Neural cell (in vitro differentiated cells): ENCODE measurements around the gene ABCA10.

Experiments used
- EP300 ChIP-seq: fragments of 450-650 bp; conservative IDR thresholded peaks from 2 replicates; pipeline ENCODE4 v1.6.1; 2014; ENCODE audit warnings: antibody characterized with exemption, mild to moderate bottlenecking, moderate library complexity; ENCODE audit not compliant: poor library complexity, severe bottlenecking
- EZH2 ChIP-seq: fragments of 200-600, 300-800 bp; shearing (Covaris generic), sonication (generic); IDR thresholded peaks from 2 replicates; pipeline ENCODE4 v1.6.1; 2014; ENCODE audit warnings: antibody characterized with exemption, low read length, borderline replicate concordance, mild to moderate bottlenecking; ENCODE audit not compliant: insufficient read depth, poor library complexity, severe bottlenecking
- RAD21 ChIP-seq: fragments of 450-650 bp; conservative IDR thresholded peaks from 2 replicates; pipeline ENCODE4 v1.6.1; 2014; ENCODE audit warnings: antibody characterized with exemption, mild to moderate bottlenecking, moderate library complexity
- SMC3 ChIP-seq: fragments of 450-650 bp; conservative IDR thresholded peaks from 2 replicates; pipeline ENCODE4 v1.6.1; 2014; ENCODE audit warnings: antibody characterized with exemption, mild to moderate bottlenecking, moderate library complexity; ENCODE audit not compliant: poor library complexity
- TF ChIP-seq, protein P1 (sequence below): fragments of 450-650 bp; IDR thresholded peaks from 2 replicates; pipeline ENCODE4 v1.5.1; 2014; ENCODE audit warnings: antibody characterized with exemption, mild to moderate bottlenecking, moderate library complexity; ENCODE audit not compliant: poor library complexity, severe bottlenecking
- TF ChIP-seq, protein P2 (sequence below): IDR thresholded peaks from 2 replicates; pipeline ENCODE4 v1.6.1; 2012; ENCODE audit warnings: borderline replicate concordance

DNA sequence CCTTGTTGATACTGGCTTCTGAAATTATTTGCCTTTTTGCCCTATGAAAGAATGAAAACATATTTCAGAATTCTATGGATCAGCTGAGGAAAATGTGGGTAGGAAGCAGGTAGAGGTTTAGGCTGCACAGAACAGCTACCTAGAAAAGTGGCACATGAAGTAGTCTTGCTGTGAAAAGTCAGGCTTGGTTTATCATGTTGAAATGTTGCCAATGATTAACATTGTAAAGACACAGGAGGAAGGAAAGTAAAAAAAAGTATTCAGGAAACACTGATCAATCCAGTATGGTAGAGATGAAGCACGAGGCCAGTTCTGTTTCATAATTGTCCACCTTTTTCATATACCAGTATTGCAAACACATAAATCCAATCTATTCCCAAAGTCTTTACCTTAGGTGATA is 116.8 kb downstream of the ABCA10 start:
- TF ChIP-seq, protein P1, sequence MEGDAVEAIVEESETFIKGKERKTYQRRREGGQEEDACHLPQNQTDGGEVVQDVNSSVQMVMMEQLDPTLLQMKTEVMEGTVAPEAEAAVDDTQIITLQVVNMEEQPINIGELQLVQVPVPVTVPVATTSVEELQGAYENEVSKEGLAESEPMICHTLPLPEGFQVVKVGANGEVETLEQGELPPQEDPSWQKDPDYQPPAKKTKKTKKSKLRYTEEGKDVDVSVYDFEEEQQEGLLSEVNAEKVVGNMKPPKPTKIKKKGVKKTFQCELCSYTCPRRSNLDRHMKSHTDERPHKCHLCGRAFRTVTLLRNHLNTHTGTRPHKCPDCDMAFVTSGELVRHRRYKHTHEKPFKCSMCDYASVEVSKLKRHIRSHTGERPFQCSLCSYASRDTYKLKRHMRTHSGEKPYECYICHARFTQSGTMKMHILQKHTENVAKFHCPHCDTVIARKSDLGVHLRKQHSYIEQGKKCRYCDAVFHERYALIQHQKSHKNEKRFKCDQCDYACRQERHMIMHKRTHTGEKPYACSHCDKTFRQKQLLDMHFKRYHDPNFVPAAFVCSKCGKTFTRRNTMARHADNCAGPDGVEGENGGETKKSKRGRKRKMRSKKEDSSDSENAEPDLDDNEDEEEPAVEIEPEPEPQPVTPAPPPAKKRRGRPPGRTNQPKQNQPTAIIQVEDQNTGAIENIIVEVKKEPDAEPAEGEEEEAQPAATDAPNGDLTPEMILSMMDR, result no peak
- TF ChIP-seq RAD21, result no peak
- TF ChIP-seq SMC3, result no peak
- no peak for TF ChIP-seq EZH2
- no peak for TF ChIP-seq EP300
- TF ChIP-seq, protein P2, sequence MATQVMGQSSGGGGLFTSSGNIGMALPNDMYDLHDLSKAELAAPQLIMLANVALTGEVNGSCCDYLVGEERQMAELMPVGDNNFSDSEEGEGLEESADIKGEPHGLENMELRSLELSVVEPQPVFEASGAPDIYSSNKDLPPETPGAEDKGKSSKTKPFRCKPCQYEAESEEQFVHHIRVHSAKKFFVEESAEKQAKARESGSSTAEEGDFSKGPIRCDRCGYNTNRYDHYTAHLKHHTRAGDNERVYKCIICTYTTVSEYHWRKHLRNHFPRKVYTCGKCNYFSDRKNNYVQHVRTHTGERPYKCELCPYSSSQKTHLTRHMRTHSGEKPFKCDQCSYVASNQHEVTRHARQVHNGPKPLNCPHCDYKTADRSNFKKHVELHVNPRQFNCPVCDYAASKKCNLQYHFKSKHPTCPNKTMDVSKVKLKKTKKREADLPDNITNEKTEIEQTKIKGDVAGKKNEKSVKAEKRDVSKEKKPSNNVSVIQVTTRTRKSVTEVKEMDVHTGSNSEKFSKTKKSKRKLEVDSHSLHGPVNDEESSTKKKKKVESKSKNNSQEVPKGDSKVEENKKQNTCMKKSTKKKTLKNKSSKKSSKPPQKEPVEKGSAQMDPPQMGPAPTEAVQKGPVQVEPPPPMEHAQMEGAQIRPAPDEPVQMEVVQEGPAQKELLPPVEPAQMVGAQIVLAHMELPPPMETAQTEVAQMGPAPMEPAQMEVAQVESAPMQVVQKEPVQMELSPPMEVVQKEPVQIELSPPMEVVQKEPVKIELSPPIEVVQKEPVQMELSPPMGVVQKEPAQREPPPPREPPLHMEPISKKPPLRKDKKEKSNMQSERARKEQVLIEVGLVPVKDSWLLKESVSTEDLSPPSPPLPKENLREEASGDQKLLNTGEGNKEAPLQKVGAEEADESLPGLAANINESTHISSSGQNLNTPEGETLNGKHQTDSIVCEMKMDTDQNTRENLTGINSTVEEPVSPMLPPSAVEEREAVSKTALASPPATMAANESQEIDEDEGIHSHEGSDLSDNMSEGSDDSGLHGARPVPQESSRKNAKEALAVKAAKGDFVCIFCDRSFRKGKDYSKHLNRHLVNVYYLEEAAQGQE, result no peak
